K562 (cell line): Measurements from ENCODE around the gene NUP50. TPM values are rescaled to one million over a fixed set of nuclear protein-coding genes. Genes with fewer than 3 reads are reported as not detected.

Experiments used
- ATAC-seq: fragments of 200-7000 bp; cut with Tn5 transposase; 3 replicates; pipeline ENCODE4 v1.9.1; 2020; ENCODE audit warnings: moderate library complexity
- BruUV-seq: library from RNA; stranded (reverse); fragments of 400-500 nt; replicated peaks from 2 replicates; lab custom pipeline; 2021; lab: Mats Ljungman, UMichigan
- CTCF ChIA-PET: fragments of 300-600 bp; formaldehyde crosslinking; extraction: SDS; loops from one replicate; lab custom pipeline; 2021; ENCODE audit warnings: low intra/inter-chr PET ratio; lab: Yijun Ruan, JAX
- POLR2A ChIA-PET: fragments of 300-600, 350-650 bp; sonication (Branson Sonifier 250); formaldehyde crosslinking; extraction: SDS; loops from one replicate; lab custom pipeline; 2021; ENCODE audit warnings: antibody characterized with exemption, inconsistent platforms; lab: Yijun Ruan, JAX
- DNase-seq, 4 experiments: peaks; one replicate each; pipeline versions ENCODE4 v3.0.0 to v3.0.0-alpha.2; 2011 to 2018; ENCODE audit warnings: low spot score in 3 of 4, mixed read lengths in 3 of 4; ENCODE audit errors: extremely low read depth in 1 of 4
- FAIRE-seq: peaks from 2 replicates; lab custom pipeline; 2011; peaks lifted over from hg19 to GRCh38; lab: Jason Lieb, UNC
- H2AFZ ChIP-seq: 2 replicates; pipeline ENCODE4 v1.6.0; 2011; ENCODE audit warnings: low read depth, low read length, control low read depth, inconsistent platforms
- H3K27ac ChIP-seq: fragments of 200-600 bp; 3 replicates; pipeline ENCODE4 v1.8.0; 2011; ENCODE audit warnings: low read depth, mild to moderate bottlenecking, control low read depth, inconsistent platforms, low read length, moderate library complexity, mixed read lengths; ENCODE audit errors: extremely low read depth
- H3K27me3 ChIP-seq, 2 experiments: fragments of 300-600 bp in 1 of 2; 2 replicates in 1 of 2; 3 replicates in 1 of 2; pipeline versions ENCODE4 v1.6.0 to v1.8.0; 2011; ENCODE audit warnings: inconsistent platforms in 2 of 2, low read length in 2 of 2, mild to moderate bottlenecking in 1 of 2, mixed read lengths in 1 of 2, moderate library complexity in 1 of 2; ENCODE audit not compliant: control insufficient read depth in 2 of 2, insufficient read depth in 2 of 2
- H3K36me3 ChIP-seq: fragments of 300-600 bp; 3 replicates; pipeline ENCODE4 v1.8.0; 2011; ENCODE audit warnings: mild to moderate bottlenecking, low read length, inconsistent platforms; ENCODE audit not compliant: control insufficient read depth, insufficient read depth
- H3K4me1 ChIP-seq, 2 experiments: fragments of 200-600 bp in 1 of 2; replicated peaks in 1 of 2; 2 replicates in 1 of 2; 3 replicates in 1 of 2; pipeline versions ENCODE4 v1.5.1 to v1.8.0; 2011; ENCODE audit warnings: inconsistent platforms in 2 of 2, low read length in 2 of 2, mild to moderate bottlenecking in 1 of 2, mixed read lengths in 1 of 2, moderate library complexity in 1 of 2; ENCODE audit not compliant: control insufficient read depth in 2 of 2, insufficient read depth in 2 of 2
- H3K4me2 ChIP-seq: 2 replicates; pipeline ENCODE4 v1.6.1; 2011; ENCODE audit warnings: low read length, control low read depth, inconsistent platforms, mixed read lengths; ENCODE audit not compliant: insufficient read depth
- H3K4me3 ChIP-seq: fragments of 200-600 bp; sonication (generic), shearing (Covaris generic); 2 replicates; pipeline ENCODE4 v1.5.1; 2016; ENCODE audit warnings: control low read depth, inconsistent platforms
- H3K79me2 ChIP-seq: fragments of 200-600 bp; 3 replicates; pipeline ENCODE4 v1.8.0; 2011; ENCODE audit warnings: low read length, inconsistent platforms; ENCODE audit not compliant: control insufficient read depth, insufficient read depth
- H3K9ac ChIP-seq, 2 experiments: 2 replicates each; pipeline versions ENCODE4 v1.6.0 to v1.6.1; 2011; ENCODE audit warnings: low read depth in 2 of 2, low read length in 2 of 2, control low read depth in 1 of 2, inconsistent platforms in 1 of 2, mild to moderate bottlenecking in 1 of 2, mixed read lengths in 1 of 2; ENCODE audit not compliant: insufficient read depth in 1 of 2
- H3K9me1 ChIP-seq: one replicate; pipeline ENCODE4 v1.6.0; 2011; ENCODE audit warnings: inconsistent platforms, mild to moderate bottlenecking, low read length, moderate library complexity; ENCODE audit not compliant: control insufficient read depth, insufficient read depth
- H3K9me3 ChIP-seq: replicated peaks from 2 replicates; pipeline ENCODE4 v1.5.1; 2011; ENCODE audit warnings: low read depth, low read length, inconsistent platforms; ENCODE audit not compliant: control insufficient read depth, insufficient read depth
- H4K20me1 ChIP-seq: replicated peaks from 2 replicates; pipeline ENCODE4 v1.6.1; 2011; ENCODE audit warnings: low read length, inconsistent platforms, mixed read lengths; ENCODE audit not compliant: control insufficient read depth, insufficient read depth
- NFRKB ChIP-seq: fragments of 450-650 bp; IDR thresholded peaks from 2 replicates; pipeline ENCODE4 v1.6.1; 2016; ENCODE audit warnings: low read depth
- XRCC4 ChIP-seq: IDR thresholded peaks from one replicate; pipeline ENCODE4 v1.6.1; 2011; ENCODE audit not compliant: insufficient read depth, insufficient read length; ENCODE audit errors: extremely low read depth
- ZNF79 ChIP-seq: fragments of 250-450 bp; sonication (Bioruptor Pico); IDR thresholded peaks from 2 replicates; pipeline ENCODE4 v1.4.0; 2020; ENCODE audit warnings: low read depth, mild to moderate bottlenecking, moderate library complexity
- WGBS: fragments of 100-300 bp; shearing (Covaris generic); methylation state at CpG from one replicate; pipeline ENCODE4 v1.1.6; 2016; ENCODE audit warnings: low coverage, mixed read lengths; ENCODE audit not compliant: insufficient coverage; ENCODE audit errors: missing lambda C conversion rate; 5-methylcytosine and 5-hydroxymethylcytosine counted together
- in situ Hi-C: fragments of 300-500 bp; cut with MboI; formaldehyde crosslinking; loops from 4 replicates; pipeline ENCODE4 v1.15.0; 2018; ENCODE audit warnings: inconsistent platforms, mixed read lengths
- intact Hi-C: fragments of 100-400 bp; cut with micrococcal nuclease; formaldehyde crosslinking; loops from 2 replicates; pipeline ENCODE4 v1.14.2; 2022
- polyA plus RNA-seq, 8 experiments: library from polyadenylated mRNA; depleted of rRNA in 4 of 8; stranded (reverse) in 5 of 8; unstranded in 3 of 8; fragments of >200 nt; fragmentation: Nextera tagmentation in 2 of 8; fragmentation: Illumina TruSeq in 1 of 8; extraction: Ambion mirVana in 2 of 8; extraction: Trizol in 1 of 8; gene quantifications; 2 replicates each; pipeline versions ENCODE4 v1.2.1 to v1.2.3, GENCODE V29; 2011 to 2014; ENCODE audit warnings: inconsistent platforms in 1 of 8, missing spikeins in 1 of 8
- total RNA-seq, 7 experiments: library from RNA; depleted of rRNA in 6 of 7; stranded (reverse); fragments of >200 nt in 6 of 7; fragmentation: Illumina TruSeq in 2 of 7; extraction: Trizol in 2 of 7; gene quantifications; 2 replicates each; pipeline versions ENCODE4 v1.2.1 to v1.2.3, GENCODE V29; 2011 to 2021; ENCODE audit warnings: low replicate concordance in 1 of 7
- TF ChIP-seq, protein P1 (sequence below): sonication (generic); formaldehyde crosslinking; IDR thresholded peaks from 2 replicates; pipeline ENCODE4 v1.4.0; 2020; ENCODE audit warnings: mild to moderate bottlenecking, missing genetic modification reagents
- TF ChIP-seq, protein P2 (sequence below): fragments of 200-600 bp; sonication (generic); IDR thresholded peaks from one replicate; pipeline ENCODE4 v1.6.1; 2012; ENCODE audit warnings: mild to moderate bottlenecking, low read depth, low read length, inconsistent platforms
- TF ChIP-seq, protein P3 (sequence below): fragments of 450-650 bp; conservative IDR thresholded peaks from 2 replicates; pipeline ENCODE4 v1.6.1; 2016; ENCODE audit warnings: missing genetic modification characterization, low read depth, mild to moderate bottlenecking, missing compliant biosample characterization, moderate library complexity

The NUP50 gene
- total and polyA plus RNA-seq, 9 of the 15 experiments (the other 6 are each of a cell fraction or from before 2014, with no cell fraction given), result 23.8 to 83.7 (median 55.3) TPM

DNA sequence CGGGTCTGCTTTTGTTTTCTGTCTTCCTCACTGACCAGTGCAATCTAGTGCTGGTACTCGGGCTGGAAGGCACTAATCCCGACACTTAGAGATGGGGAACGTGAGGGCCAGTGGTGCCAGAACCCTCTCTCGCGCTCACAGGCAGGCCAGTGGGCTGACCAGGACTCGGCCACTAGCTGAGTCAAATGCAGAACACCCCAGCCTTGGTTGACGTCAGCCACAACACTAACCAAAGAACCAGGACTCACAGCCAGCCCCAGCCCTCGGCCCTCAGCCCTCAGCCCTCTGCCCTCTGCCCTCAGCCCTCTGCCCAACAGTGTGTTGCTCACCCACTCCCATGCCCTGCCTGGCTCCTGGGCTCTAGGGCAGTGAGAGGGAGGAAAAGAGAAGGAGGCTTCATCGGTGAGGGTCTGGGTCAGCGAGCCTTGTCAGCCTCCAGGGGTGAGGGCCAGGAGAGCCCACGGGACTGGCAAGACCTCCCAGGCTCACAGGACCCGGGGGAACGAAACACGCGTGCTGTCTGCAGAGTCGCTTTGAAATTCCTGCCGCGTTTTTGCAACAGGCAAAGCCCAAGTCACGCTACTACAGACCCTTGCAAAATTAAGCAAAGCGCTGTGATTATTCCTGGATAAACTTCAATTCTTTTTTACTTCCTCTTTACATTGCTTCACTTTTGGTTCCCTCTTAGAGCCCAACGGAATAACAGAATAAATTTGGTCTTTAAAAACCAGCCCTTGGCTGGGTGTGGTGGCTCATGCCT lies 49.4 kb downstream of the NUP50 start:
- H3K27ac ChIP-seq, result no peak overlapping the region
- POLR2A ChIA-PET, result interaction anchor here (0.6 to 0.9 kb wide), 2 partner anchors 21 to 1670 kb away, joined by 3 read pairs; no protein-coding TSS in a partner anchor

More for the DNA sequence above, 49.4 kb downstream of the NUP50 start:
- H3K9me3 ChIP-seq, result no peaks in the 10 kb centered on the region
- intact Hi-C loops (no loop called here), in situ Hi-C loops (no loop called here)
- H2AFZ ChIP-seq, result no peak overlapping the region
- no peak overlapping the region for H3K4me2 ChIP-seq
- FAIRE-seq (no peak), ATAC-seq (no peak), DNase-seq (no peak)
- H3K79me2 ChIP-seq, result no peaks in the 10 kb centered on the region
- peaks cover 0 to 13% of the 10 kb centered on the region in 2 experiments; a peak in 2 of 5 replicates for H3K27me3 ChIP-seq
- CTCF ChIA-PET, result no interaction called here
- no peaks in the 10 kb centered on the region for H3K9me1 ChIP-seq
- 22% methylated on average over 18 of the region's 22 CpGs for WGBS
- peaks cover 0 to 36% of the 10 kb centered on the region in 2 experiments; a peak in 3 of 5 replicates for H3K4me1 ChIP-seq
- TF ChIP-seq, protein P1, sequence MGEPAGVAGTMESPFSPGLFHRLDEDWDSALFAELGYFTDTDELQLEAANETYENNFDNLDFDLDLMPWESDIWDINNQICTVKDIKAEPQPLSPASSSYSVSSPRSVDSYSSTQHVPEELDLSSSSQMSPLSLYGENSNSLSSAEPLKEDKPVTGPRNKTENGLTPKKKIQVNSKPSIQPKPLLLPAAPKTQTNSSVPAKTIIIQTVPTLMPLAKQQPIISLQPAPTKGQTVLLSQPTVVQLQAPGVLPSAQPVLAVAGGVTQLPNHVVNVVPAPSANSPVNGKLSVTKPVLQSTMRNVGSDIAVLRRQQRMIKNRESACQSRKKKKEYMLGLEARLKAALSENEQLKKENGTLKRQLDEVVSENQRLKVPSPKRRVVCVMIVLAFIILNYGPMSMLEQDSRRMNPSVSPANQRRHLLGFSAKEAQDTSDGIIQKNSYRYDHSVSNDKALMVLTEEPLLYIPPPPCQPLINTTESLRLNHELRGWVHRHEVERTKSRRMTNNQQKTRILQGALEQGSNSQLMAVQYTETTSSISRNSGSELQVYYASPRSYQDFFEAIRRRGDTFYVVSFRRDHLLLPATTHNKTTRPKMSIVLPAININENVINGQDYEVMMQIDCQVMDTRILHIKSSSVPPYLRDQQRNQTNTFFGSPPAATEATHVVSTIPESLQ, result no peak
- TF ChIP-seq, protein P2, sequence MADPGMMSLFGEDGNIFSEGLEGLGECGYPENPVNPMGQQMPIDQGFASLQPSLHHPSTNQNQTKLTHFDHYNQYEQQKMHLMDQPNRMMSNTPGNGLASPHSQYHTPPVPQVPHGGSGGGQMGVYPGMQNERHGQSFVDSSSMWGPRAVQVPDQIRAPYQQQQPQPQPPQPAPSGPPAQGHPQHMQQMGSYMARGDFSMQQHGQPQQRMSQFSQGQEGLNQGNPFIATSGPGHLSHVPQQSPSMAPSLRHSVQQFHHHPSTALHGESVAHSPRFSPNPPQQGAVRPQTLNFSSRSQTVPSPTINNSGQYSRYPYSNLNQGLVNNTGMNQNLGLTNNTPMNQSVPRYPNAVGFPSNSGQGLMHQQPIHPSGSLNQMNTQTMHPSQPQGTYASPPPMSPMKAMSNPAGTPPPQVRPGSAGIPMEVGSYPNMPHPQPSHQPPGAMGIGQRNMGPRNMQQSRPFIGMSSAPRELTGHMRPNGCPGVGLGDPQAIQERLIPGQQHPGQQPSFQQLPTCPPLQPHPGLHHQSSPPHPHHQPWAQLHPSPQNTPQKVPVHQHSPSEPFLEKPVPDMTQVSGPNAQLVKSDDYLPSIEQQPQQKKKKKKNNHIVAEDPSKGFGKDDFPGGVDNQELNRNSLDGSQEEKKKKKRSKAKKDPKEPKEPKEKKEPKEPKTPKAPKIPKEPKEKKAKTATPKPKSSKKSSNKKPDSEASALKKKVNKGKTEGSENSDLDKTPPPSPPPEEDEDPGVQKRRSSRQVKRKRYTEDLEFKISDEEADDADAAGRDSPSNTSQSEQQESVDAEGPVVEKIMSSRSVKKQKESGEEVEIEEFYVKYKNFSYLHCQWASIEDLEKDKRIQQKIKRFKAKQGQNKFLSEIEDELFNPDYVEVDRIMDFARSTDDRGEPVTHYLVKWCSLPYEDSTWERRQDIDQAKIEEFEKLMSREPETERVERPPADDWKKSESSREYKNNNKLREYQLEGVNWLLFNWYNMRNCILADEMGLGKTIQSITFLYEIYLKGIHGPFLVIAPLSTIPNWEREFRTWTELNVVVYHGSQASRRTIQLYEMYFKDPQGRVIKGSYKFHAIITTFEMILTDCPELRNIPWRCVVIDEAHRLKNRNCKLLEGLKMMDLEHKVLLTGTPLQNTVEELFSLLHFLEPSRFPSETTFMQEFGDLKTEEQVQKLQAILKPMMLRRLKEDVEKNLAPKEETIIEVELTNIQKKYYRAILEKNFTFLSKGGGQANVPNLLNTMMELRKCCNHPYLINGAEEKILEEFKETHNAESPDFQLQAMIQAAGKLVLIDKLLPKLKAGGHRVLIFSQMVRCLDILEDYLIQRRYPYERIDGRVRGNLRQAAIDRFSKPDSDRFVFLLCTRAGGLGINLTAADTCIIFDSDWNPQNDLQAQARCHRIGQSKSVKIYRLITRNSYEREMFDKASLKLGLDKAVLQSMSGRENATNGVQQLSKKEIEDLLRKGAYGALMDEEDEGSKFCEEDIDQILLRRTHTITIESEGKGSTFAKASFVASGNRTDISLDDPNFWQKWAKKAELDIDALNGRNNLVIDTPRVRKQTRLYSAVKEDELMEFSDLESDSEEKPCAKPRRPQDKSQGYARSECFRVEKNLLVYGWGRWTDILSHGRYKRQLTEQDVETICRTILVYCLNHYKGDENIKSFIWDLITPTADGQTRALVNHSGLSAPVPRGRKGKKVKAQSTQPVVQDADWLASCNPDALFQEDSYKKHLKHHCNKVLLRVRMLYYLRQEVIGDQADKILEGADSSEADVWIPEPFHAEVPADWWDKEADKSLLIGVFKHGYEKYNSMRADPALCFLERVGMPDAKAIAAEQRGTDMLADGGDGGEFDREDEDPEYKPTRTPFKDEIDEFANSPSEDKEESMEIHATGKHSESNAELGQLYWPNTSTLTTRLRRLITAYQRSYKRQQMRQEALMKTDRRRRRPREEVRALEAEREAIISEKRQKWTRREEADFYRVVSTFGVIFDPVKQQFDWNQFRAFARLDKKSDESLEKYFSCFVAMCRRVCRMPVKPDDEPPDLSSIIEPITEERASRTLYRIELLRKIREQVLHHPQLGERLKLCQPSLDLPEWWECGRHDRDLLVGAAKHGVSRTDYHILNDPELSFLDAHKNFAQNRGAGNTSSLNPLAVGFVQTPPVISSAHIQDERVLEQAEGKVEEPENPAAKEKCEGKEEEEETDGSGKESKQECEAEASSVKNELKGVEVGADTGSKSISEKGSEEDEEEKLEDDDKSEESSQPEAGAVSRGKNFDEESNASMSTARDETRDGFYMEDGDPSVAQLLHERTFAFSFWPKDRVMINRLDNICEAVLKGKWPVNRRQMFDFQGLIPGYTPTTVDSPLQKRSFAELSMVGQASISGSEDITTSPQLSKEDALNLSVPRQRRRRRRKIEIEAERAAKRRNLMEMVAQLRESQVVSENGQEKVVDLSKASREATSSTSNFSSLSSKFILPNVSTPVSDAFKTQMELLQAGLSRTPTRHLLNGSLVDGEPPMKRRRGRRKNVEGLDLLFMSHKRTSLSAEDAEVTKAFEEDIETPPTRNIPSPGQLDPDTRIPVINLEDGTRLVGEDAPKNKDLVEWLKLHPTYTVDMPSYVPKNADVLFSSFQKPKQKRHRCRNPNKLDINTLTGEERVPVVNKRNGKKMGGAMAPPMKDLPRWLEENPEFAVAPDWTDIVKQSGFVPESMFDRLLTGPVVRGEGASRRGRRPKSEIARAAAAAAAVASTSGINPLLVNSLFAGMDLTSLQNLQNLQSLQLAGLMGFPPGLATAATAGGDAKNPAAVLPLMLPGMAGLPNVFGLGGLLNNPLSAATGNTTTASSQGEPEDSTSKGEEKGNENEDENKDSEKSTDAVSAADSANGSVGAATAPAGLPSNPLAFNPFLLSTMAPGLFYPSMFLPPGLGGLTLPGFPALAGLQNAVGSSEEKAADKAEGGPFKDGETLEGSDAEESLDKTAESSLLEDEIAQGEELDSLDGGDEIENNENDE, result no peak
- TF ChIP-seq XRCC4 (no peak), ZNF79 (CRISPR knock-in tag) (no peak), NFRKB (no peak)
- TF ChIP-seq, protein P3, sequence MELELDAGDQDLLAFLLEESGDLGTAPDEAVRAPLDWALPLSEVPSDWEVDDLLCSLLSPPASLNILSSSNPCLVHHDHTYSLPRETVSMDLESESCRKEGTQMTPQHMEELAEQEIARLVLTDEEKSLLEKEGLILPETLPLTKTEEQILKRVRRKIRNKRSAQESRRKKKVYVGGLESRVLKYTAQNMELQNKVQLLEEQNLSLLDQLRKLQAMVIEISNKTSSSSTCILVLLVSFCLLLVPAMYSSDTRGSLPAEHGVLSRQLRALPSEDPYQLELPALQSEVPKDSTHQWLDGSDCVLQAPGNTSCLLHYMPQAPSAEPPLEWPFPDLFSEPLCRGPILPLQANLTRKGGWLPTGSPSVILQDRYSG (tag), result no peak
- no TSS peak for BruUV-seq
- H4K20me1 ChIP-seq, result peaks cover 27% of the 10 kb centered on the region; the same call in 1 of the 2 replicates
- H3K36me3 ChIP-seq, result no peaks in the 10 kb centered on the region
- H3K9ac ChIP-seq, result no peak overlapping the region
- H3K4me3 ChIP-seq, result no peak overlapping the region
